Stimulated activated CD8-positive, alpha-beta memory T cell treated with anti-CD3 and anti-CD28 coated beads, Interleukin-4, amount 100 ng/mL, for 24 hours (primary cell): ENCODE results near the gene SRGAP3.
"Not testable (repeated sequence)": the region's sequence is repeated elsewhere in the genome, so short reads cannot be mapped to it uniquely, and the experiment has no call there.

ENCODE experiments used
- DNase-seq: peaks from one replicate; pipeline ENCODE4 v3.0.0-alpha.2; 2020; ENCODE audit warnings: low read depth

SRGAP3 gene

DNA sequence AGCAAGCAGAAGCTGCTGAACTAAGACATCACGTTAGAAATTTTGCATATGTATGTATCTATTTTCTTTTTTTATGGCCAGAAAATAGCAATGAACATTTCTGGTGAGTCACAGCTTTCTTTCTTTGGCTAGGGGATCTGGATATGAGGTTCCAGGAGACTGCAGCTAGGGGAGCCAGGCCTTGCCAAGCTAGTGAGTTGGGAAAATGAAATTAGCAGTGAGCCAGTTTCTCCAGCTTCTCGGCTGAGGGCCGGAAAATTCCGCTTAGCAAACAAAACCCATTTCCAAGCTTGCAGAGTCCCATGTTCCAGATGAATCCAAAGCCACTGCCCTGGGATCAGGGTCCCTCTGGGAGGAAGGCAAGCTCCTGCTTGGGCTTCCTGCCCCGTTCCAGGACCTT is 137.6 kb downstream of the SRGAP3 start:
- no peak for DNase-seq

DNA sequence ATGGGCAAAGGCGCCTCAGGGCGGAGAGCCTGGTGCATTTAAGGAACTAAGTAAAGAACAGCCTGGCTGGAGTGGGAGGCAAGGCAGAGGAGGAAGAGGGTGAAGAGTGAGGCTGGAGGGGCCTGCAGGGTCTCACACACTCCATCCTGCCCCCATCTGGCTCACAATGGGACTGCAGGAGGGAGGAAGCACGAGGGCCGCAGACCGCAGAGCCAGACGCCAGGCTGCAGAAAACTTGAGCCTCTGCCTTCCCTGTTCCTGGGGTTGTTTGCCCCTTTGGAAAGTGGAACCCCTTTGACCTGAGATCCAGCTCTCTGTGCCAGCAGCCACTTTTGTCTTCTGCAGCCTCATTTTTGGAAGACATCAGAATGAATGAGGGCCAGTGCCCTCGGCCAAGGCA is 138.0 kb downstream of the SRGAP3 start:
- DNase-seq, result no peak

DNA sequence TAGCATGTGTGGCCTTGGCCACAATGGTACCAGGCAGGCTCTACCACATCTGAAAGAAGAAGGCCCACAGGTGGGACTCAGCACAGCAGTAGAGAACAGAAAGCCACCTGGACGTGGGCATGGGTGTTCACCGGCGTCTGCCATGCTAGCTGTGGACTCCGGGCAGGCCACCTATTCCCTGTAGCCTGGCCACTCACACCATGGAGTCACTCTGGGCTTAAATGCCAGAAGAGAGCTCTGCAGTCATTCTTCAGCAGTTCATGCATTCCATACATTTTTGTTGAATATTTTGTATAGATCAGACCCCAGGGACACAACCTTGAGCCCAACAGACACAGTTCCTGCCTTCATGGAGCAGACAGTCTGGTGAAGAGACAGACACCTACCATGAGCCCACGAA is 138.6 kb downstream of the SRGAP3 start:
- no peak for DNase-seq

DNA sequence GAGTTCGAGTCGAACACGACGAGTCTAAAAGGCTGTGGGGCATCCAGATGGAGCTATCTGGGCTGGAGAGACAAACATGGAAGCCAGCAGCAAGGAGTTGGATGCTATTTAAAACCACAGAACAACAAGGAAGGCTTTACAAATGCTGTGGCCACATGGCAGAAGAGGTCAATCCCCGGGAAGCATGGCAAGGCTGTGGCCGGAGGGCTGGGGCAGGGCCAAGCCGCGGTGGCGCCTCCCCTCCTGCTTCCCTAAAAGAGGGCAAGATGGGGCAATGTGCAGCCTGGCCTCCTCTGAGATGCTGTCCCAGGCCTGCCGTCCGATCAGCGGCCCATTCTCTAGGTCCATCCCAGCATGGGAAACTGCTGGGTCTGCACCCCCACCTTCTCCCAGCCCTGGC is 139.1 kb downstream of the SRGAP3 start:
- DNase-seq, result no peak

DNA sequence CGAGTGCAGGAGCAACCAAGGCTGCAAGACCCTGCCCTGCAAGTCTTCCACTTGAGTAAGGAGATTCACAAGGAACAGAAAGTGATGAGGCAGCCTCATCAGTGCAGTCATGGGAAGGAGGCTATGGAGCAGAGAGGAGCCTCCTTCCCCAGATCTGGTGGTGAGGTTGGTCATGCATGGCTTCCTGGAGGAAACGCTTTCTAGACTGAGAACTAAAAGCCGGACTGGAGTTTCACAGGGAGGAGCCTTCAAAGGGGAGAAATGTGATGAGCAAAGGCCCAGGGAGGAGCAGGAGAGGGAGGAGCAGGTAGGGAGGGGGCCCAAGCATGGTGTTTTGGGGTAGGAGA is 139.9 kb downstream of the SRGAP3 start:
- no peak for DNase-seq

DNA sequence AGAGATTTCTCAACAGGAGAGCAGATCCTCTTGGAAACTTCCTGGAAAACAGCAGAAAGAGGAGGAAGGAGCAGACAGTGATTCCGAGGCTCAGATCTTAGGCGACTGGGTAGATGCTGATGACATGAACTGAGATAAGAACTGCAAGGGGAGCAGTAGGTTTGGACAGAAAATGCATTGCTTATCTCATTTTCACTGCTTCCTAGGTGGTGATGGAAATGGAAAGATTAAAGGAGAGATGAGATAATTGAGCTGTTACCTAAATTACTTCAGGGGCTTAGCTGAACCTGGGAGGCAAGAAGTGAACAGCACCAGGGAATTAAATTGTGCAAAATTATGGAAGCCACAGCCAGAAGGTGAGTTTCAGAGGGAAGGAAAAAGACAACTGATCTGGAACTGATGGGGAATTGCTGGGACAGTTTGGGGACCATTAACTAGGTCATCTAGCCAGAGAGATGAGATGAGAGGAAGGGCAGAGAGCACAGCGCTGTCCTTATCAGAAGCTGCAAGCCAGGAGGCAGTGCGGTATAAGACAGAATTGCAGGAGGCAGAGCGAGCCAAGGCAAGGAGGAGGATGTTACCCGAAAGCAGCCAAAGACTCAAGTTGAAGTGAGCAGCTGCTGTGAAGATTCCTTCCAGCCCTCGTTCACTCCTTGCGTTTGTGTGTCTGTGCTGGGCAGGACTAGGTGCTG is 140.4 kb downstream of the SRGAP3 start:
- no peak for DNase-seq

DNA sequence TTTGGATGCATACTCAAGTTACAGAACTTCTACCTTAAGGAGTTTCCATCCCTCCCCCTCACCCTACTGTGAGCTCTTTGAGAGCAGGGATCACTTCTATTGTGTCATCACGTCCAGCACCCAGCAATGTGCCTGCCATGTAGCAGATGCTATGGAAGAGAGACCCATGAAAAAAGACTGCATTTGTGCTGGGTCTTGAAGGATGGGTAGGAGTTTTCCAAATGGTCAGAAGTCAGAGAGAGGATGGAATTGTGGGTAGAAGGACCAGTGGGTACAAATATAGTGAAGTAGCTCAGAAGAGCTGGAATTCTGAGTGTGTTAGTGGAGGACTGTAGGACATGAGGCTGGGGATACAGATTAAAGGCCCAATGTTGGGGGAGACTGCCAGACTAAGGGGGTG is 141.7 kb downstream of the SRGAP3 start:
- no peak for DNase-seq

DNA sequence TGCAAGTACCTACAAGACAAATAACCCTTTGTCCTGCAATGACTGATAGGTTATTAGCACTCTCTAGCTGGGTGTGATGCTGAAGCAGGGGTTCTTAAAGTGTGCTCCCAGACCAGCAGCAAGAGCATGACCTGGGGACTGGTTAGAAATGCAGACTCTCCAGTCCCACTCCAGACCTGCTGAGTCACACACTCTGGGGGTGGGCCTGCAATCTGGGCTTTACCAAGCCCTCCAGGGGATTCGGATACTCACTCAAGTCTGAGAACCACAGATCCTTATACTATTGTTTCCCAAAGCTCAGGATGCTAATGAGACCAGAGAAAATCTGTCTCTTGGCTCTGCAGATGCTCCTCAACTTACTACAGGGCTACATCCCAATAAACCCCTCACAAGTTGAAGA is 144.0 kb downstream of the SRGAP3 start:
- DNase-seq, result no peak

DNA sequence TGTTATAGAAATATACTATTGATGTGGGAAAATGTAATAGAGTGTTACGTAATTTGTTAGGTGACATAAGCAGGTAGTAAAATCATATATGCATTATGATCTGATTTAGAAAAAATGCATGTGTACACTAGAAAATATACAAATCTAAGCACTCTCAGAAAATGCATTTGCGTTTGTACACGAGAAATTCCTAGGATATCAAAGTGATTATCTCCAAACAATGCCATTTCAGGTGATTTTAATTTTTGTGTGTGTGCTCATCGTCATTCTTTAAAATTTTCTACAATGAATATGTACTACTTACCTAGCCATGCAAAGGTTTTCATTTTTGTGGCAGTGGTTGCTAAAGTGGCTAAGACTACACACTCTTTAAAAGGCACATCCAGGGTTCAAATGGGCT is 145.3 kb downstream of the SRGAP3 start:
- no peak for DNase-seq

DNA sequence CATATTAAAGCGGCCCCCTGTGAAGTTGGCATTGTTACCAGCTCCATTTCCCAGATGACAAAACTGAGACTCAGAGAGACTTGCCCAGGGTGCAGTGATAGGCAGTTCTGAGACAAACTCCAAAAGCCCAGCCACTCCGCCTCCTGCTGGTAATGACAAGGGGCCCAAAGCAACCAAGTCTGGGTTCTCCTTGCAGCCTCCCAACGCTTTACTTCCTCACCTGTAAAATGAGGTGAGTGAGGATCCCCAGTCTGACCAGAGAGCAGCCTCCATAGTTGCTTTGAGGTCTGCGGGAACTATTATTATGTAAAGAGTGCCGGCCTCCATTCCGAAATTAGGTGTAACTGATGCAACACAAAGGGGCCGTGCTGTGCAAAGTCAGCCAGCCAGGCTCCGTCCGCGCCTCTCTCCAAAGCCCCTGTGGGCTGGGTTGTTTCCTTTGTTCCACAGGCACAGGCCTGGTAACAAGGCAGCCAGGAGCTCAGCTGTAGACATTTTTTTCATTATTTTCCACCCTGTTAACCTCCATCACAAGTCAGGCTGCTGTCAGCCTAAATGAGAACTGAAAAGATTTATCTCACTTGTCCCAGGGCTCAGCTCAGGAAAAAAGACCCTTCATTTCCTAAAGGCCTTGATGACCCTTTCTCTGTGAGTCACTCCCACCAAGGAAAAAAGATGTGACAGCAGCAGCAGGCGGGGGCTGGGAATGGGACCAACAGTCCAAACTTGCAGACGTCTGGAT is 147.0 kb downstream of the SRGAP3 start:
- DNase-seq, result no peak

DNA sequence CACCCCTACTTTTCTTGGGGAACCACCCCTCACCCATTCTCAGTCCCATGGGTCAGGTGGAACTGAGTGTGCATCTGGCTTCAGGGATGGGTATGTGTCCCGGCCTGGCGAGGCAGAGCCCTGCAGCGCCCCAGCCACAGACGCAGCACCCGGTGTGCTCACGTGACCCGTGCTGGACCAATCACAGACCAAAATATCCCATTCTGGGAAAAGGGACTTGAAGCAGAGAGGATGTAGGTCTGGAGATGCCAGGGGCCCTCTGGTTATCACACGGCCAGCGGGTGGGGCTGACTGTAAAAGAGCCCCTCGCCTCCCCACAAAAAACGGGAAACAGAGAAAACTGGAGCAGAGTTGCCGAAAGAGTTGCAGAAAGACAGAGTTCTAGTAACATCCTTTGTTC is 148.2 kb downstream of the SRGAP3 start:
- DNase-seq, result no peak

DNA sequence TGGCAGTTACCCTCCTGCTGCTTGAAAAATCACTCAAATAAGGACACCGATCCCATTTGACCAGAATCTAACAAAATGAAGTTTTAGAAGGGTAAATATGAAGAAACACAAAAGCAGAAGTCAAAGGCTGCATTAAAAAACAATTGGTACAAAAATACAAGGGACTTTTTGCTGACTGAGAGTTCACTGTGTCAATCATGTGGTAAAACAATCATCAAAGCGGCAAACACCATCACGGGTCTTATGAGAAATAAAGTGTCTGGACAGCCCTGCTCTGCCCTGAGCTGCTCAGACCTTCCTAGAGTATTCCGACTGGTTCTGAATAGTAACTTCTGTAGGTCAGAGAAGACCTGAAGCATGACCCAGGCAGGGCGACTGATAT is 148.9 kb downstream of the SRGAP3 start:
- no peak for DNase-seq

DNA sequence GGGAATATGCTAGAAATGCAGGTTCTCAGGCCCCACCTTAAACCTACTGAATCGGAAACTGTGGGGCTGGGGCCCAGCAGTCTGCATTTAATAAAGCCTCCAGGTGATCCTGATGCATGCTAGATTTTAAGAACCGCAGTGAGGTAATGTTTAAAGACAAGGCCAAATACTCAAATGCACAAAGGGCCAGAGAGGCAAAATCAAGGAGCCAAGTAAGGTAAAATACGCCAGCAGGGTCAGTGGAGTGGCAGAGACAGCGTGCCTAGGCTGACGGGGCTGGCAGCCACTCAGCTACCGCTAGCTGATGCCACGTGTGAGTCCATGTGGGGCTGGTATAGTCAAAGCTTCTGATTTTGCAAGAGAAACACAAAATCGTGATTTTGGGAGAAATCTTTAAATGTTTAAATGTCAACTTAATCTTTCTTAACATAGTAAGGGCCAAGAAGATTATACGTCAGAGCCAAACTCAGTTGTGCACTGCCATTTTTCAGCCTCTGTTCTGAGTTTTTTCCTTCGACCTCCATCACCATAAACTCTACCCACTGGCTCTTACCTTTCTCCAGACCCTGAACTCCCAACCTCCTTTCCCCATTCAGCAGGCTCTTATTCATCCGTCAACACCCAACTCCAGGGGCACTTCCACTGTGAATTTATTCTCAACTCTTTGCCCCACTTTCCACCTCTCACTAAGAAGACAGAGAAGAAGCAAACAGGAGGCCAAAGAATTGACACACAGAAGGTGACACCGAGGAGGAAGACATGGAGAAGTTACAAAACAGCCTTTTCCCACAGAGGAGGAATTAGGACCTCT is 149.5 kb downstream of the SRGAP3 start:
- DNase-seq, result no peak

DNA sequence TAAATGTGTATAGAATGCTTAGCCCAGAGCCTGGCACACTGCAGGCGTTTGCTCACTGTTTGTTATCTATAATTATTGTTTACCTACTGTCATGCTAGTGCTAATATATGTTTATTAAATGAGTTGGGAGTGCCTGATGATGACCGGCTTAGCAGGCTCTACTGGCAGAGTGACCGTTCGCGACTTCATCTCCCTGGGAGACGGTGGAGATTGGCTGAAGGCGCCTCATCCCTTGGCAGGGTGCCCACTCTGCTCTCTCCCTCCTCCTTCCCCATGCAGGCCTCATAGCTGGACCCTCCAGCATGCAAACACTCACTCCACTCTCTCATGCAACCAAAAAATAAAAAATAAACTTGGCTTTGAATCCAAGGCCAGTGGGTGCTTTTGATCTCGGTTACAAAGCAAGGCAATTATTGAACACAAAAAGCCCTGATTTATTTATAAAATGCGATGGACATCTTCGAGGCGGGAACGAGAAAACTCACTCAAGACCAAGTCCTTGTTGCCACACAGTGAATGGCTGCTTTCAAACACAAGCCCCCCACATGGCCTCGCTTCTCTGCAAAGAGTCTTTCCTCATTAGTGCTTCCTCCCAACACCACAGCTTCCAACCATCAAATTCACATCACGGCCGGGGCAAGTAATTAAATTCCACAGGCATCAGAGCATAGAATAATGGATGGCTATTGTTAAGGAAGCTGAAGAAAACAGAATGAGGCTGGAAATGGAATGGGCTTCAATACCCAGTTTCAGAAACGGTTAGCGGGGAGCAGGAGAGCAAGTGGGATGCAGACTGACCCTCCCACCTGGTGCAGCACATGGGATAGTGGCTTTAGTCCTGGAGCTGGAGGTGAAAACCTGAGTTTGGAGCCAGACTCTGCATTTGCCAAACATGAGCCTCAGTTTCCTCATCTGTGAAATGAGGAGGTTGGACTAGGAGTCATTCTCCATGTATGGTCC is 150.4 kb downstream of the SRGAP3 start:
- DNase-seq, result no peak

DNA sequence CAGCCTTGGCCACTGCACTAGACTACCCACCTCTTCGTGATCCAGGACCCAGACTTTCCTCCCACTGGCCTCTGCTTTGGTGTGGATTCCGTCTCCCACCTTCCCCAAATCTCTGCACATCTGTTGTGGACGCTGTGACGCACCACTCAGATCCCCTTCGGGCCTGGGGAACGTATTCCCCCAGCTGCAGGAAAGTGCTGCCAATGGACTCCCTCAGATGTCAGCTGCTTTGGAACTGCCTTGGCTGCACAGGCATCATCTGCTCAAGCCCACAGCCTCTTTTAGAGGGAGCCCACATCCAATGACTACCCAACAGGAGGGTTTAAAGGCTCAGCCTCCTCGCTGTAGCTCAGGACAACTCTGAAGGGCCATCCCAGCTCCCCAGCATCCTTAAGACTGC is 152.0 kb downstream of the SRGAP3 start:
- no peak for DNase-seq

DNA sequence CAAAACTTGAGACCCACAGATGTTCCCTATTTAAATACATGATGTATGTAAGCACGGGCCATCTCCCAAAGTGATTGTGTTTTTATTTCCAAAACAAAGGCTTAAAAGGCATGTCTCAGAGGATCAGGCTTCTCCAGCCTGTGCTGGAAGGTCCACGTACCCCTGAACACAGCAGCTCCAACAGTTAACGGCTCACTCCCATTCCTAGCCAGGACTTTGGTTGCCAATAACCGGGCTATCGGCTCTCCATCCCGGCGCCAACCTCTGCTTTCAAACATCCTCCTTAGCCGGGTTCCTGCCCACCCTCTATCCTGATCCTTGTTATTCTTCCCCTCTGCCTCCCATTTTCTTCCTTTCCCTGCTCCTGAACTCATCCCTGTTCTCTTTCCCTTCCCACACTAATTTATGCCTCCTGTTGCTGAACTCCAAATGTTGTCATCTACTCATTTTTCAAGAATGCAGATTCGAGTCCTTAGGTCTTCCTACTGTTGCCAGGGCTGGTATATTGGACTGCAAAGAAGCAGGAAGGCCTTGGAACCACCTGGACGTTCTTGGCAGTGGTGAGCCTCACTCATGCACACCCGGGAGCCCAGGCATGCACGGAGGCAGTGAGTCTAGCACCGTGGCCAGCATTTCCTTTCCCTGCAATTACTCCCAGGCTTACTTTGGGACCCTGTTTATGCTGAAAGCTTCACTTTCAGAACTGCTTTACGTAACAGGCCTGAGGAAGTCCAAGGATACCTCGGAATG is 157.8 kb downstream of the SRGAP3 start:
- DNase-seq, result no peak

DNA sequence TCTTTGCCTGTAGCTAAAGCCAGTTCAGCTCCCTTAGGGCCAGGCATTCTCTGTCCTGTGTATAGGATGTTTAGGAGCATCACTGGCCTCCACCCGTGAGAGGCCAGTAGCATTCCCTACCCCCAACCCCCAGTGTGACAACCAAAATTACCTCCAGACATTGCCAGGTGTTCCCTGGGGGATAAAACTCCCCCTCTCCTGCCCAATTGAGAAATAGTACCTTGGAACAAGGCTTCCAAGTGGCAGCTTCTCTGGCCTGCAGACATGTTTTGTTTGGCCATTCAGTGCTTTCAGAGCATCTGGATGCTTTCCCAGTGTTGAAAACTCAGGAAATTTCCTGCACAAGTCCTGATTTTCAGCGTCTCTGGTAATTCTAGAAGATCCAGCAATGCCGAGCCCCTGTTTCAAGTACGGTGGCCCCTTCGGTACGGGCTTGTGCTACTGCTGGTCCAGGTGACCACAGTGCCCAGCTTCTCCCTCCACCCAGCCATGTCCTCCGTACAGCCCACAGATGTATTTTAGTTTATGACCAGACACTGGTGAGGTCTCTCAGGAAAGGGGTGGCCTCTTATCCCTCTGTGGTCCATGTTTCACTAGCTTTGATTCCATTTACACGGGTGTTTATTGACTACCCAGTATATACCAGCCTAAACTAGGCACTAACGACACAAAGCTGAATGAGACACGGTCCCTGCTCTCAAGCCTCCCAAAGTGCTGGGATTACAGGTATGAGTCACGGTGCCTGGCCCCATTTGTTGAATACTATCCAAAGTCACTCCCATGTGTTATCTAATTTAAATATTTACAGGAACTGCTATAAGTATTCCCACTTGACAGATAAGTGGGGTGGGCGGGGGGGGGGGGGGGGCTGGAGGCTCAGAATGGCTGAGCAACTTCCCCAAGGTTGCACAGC is 160.7 kb downstream of the SRGAP3 start:
- no peak for DNase-seq

DNA sequence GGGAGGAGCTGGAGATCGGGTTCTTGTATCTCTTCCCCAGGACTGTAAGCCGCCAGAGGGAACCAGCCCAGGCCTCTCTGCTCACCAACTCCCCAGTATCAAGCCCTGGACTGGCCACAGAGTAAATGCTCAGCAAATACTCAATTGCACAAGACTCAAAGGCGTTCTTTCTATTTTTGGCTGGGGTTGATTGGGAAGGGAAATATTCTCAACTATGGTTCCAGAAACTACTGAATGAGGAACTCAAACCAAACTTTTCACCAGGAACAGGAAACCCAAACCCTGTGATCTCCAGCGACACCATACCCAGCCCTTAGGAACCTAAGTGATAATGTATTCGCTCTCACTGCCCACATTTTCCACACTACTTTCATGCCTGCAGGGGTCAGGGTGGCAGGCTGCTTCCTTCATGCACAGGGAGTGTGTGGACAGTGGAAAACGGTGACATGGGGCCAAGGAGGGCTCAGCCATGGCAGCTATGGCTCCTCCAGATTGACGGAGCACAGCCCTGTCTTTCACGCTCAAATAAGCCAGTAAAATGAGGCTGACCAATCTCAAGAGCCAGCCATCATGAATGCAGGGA is 161.5 kb downstream of the SRGAP3 start:
- DNase-seq, result no peak

DNA sequence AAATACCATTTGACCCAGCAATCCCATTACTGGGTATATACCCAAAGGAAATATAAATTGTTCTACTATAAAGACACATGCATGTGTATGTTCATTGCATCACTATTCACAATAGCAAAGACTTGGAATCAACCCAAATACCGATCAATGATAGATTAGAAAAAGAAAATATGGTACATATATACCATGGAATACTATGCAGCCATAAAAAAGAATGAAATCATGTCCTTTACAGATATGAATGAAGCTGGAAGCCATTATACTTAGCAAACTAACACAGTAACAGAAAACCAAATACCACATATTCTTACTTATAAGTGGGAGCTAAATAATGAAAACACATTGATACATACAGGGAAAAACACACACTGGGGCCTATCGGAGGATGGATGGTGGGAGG is 164.0 kb downstream of the SRGAP3 start:
- not testable (repeated sequence) for DNase-seq
